ENCODE data around the gene GRIK1. TPM values are rescaled to one million over a fixed set of nuclear protein-coding genes. Genes with fewer than 3 reads are reported as not detected.
"Not testable (repeated sequence)": the region's sequence is repeated elsewhere in the genome, so short reads cannot be mapped to it uniquely, and the experiment has no call there.

The GRIK1 gene
- polyA plus RNA-seq, 1 donor, result 0.39 TPM

DNA sequence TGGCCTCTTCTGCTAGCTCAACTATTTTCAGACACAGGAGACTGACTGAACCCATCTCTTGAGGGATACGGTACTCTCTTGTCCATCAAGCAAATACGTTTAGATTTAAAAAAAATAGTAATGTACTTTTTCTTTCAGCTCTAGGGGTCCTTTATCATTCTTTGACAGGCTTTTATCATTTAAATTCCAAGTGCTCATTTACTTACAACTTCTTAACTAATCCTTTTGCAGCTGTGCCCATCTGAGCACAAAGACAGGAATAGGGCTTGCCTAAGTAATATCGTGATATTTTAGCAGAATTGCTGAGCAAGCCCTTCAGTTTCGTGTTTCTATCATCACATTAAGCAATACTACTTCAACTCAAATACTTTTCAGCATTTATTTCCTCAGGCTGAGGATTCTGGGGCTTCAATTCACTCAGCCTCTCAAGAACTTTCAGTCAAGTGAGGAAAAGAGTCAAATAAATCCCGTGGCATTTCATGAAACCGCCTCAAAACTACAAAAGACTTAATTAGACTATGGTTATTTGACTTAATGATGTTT, 323.5 kb downstream of the GRIK1 start:
- no peak for DNase-seq (ENCODE audit: low read depth)

DNA sequence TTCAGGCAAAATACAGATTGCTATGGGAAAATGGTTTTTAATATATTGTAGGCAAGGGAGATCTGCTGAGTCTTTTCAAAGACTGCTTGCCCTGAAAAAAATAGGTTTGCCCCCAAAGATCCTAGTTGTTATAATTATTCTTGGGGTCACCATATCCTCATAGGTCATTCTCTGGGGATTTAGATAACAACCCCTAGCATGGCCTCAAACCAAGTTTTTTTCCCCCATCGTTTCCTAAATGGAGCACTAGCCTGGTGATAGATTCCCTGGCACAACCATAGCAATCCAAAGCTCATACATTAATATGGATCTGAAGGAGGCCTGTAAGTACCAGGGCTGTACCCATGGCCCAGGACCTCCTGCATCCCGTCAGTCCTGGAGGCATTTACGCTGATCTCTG, 325.9 kb downstream of the GRIK1 start:
- DNase-seq (ENCODE audit: low read depth), result no peak

DNA sequence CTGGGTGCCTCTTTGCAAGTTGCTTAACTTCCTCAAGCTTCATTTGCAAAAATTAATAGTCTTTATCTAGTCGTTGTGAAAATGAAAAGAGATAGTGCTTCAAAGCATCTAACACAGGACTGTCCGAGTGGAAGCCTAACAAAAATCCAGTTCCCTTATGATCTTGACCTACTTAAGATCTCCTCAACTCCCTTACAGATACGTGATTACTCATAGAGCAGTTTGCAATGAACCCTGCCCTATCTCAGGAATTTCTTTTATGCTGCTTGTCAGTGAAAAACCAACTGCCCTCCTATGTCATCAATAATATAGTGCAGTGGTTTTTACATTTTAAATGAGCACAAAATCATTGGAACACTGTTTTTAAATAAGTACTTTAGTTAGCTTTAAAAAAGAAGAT, 326.8 kb downstream of the GRIK1 start:
- no peak for DNase-seq (ENCODE audit: low read depth)

DNA sequence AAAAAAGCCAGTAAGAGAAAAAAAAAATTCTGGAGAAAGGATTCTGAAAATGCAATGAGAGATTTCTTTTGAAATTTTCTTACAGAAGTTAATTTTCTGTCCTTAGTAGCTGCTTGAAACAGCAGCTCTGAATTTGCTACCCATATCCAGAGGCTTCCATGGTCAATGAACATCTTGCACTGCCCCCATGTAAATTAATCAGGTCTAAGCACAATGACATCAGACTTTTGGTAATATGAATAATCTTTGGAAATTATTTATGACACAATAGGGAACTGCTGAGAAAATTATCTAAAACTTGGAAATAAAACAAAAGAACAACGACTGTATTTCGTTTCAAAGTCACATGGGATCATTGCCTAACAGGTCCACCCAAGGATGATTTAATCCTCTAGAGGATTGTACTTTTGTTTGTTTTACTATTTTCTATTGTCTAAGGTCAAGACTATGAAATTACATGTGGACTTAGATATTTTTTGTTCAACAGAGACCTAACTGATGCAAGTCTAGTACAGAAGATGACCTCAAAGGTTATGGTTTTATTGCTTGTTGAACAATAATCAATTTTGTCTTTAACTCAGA, 328.9 kb downstream of the GRIK1 start:
- no peak for DNase-seq (ENCODE audit: low read depth)

DNA sequence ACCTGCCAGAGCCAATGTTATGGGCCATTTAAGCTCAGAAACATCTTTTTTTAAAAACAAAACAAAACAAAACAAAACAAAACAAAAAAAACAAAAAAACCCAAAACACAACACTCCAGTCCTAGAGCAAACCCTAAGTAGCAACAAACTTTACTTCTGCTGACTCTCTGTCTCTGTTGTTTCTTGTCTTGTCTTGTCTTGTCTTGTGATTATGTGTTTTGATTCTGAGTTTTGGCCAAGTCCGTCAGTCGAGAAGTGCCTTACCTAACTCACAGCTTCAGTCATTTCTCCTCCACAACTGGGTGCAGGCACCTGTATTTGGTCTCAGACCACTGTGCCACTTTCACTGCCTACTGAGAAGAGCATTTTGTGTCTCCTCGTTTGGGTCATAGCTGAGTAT, 333.2 kb downstream of the GRIK1 start:
- DNase-seq (ENCODE audit: low read depth), result no peak

DNA sequence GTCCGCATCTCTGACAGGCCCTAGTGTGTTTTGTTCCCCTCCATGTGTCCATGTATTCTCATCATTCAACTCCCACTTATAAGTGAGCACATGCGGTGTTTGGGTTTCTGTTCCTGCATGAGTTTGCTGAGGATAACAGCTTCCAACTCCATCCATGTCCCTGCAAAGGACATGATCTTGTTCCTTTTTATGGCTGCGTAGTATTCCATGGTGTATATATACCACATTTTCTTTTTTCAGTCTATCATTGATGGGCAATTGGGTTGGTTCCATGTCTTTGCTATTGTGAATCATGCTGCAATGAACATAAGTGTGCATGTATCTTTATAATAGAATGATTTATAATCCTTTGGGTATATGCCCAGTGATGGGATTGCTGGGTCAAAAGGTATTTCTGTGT, 334.6 kb downstream of the GRIK1 start:
- not testable (repeated sequence) for DNase-seq (ENCODE audit: low read depth)

DNA sequence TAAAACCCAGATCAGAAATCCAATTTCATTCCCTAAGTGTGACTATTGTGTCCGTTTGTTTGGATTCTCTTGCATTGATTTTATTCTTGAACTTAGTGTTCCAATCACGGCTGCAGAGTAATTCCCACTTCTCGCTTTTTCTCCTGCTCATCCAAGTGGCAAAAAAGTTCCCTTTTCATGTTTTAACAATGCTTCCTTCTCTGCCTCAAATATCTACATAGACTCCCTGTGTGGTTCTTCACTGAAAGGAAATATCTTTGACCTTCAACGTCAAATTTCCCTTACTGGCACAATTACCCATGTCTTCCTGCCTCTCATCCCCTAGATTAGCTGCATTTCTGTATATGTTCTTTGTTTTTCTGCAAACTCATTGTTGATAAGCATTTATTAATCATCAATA, 335.7 kb downstream of the GRIK1 start:
- DNase-seq (ENCODE audit: low read depth), result no peak

DNA sequence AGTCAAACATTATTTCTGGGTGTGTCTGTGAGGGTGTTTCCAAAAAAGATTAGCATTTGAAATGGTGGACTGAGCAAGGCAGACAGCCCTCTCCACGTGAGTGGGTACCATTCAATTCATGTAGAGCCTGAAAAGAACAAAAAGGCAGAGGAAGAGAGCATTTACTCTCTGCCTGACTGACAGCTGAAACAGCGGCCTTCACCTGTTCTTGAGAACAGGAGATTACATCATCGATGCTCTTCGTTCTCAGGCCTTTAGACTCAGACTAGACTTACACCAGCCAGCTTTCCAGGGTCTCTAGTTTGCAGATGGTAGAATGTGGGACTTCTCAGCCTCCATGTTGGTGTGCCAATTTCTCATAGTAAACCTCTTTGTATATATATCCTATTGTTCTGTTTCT, 338.7 kb downstream of the GRIK1 start:
- DNase-seq (ENCODE audit: low read depth), result no peak

DNA sequence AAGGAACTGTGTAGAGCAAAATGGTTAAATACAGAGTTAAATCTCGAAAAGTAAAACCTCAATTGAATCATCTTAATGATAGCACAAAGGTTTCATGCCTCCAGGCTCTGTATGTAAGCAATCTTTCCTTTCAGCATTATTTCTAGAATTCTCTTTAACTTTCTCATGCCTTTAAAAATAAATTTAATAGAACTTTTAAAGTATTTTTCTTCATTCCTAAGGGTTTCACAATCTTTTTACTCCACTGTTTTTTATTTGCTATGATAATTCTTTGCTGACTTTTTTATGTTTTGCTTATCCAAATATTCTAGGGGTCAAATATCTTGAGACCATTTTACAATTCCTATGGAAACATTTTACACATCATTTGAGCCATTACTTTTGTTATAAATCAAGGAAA, 353.1 kb downstream of the GRIK1 start:
- no peak for DNase-seq (ENCODE audit: low read depth)

DNA sequence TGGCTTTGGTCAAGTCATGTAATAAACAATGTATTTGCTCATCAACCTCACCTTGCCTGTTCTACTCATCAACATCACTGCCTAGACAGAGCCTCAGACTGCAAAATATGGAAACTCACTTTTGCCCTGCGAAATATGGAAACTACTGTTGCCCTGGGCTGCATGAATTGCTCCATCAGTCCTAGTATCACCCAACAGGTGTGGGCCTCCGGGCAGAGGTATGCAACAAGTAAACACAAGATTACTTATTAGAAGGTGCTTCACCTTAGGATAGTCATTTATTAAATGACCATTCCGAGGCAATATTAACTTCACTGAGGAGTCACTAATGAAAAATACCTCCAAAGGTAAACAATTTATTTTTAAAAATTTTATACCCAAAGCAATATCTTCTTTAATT, 354.3 kb downstream of the GRIK1 start:
- DNase-seq (ENCODE audit: low read depth), result no peak

DNA sequence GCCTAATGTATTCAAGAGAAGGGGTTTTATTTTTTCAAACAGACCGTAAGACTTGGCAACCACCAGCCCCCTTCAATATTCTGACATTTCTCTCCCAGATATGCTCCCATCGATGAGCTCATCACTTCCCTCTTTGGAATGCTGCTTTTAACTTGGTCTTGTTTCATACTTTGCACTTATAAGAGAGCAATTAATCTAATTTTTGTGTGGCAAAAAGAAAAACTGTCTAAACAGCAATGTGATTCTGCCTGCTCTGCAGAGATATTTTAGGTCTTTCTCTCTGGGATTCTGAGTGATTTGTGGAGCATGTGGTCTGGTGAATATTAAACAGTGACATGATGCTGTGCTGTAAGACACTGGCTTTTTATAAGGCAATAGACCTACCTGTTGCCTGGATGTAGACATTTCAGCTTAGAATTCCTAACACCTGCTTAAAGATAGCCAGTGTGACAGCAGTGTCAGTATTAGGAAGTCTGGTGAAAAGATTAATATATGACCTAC, 356.3 kb downstream of the GRIK1 start:
- no peak for DNase-seq (ENCODE audit: low read depth)

DNA sequence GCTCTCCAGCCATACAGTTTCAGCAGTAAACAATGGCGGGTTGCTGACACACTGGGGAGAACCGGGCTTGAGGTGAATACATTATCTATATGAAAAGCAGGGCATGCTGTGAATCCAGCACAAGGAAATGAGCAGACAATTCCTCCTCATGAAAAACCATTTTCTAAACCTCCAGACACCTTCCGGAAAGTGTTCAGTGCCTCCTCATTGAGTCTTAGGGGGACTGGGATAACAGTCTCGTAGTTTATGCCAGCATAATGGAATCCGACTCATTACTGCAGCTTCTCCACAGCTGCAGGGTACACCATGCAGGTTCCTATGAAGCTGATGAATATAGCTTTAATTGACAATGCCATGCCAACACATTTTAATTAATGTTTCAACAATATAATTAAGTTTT, 356.9 kb downstream of the GRIK1 start:
- no peak for DNase-seq (ENCODE audit: low read depth)

DNA sequence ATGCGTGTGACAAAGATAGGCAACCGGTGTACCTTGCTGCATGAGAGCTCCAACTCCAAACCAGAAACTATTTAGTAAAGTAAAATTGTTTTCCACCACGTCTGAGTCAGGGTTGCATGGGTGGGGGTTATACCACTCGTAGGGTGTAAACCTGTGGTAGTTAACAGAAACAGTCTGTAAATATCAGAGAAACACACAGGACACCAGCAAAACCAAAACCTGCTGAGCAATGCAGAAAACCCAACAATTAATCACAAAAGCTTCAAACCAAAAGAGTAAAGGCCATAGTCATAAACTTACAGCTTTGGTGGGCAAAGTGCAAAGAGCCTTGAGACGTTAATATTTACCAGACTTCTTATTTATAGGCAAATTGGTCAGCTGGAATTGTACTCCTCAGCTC, 358.4 kb downstream of the GRIK1 start:
- DNase-seq (ENCODE audit: low read depth), result no peak

DNA sequence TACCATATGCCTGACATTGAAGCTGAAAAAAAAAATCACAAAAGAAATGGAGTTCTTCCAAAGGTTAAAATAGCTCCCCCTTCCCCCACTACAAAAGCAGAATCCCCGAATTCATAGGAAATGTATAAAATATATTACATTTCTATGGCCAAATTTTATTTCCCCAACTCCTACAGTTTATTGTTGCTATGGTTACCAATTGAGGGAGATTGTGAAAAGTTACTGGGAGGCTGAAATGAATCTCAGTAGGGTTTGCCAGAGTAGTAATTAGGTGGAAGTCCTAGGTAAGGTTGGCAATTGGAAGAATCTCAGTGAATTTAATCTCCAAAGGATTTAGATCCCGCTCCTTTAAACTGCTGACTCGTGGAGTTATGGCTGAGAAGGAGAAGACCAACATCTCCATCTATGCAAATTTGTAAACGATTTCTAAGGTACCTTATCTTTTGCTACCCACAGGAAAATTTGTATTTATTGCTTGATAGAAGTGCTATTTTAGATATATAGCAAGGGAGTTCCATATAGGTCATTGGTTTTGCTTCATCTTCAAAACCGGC, 359.0 kb downstream of the GRIK1 start:
- DNase-seq (ENCODE audit: low read depth), result no peak

DNA sequence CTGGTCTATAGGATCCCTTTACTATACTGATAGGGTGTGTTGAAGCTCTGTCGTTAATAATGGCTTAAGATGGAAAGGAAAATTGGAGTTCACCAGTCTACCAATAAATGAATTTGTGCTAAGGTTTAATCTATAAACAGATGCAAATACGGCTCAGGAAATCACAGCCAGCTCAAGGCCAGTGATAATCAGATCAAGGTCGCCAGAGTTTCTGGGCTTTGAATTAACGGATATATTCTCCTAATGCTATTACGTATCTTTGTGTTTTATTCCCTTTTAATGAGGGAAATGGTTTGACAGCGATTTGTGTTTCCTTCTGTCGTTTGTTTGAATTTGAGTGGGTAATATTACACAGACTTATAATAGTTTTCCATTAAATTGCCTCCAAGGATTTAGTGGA, 361.5 kb downstream of the GRIK1 start:
- no peak for DNase-seq (ENCODE audit: low read depth)

DNA sequence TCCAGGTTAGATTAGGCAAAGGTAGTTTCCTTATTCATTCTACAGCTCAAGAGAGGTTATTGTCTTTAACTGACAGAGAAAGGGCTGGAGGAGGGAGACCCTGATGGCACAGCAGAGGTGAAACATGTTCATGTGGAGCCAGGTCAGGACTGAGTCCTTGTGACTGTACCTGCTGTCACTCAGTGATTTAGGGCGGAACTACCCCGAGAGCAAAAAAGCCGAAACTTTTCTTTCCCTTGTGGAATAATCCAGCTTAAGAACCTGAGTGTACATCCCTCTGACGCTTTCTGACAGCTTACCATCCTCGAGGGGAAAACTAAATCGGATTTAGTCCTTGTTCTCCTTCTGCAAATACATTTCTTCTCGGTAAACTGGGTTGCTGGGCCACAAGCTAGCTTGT, 367.8 kb downstream of the GRIK1 start:
- DNase-seq (ENCODE audit: low read depth), result no peak

DNA sequence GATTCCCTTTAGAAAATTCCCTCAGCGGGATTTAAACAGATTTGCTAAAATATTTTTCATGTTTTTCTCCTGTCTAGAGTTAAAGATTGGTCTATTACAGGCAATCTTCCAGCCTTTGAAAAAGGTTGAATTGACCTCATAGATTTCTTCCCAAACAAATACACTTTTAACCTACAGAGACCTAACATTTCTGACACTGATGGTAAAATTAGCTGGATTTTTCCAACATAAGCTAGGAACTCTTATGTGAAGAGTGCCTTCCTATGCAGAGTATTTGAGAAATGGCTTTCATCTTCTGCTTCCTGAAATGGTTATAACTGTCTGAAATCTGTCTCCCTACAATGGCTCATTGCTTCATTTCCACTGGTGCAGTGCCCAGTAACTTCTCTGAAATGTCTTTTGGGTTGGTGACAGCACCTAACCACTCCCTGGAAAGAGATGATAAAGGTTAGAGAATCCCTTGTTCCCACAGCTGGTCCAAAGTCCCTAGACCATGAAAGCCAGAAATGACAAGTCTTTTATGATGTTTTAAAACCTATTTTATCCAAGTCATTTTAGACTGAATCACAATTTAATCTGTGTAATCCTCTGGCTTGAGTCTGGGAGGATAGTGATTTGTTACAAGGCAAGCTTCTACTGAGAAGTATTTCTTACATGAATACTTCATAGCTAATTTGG, 371.6 kb downstream of the GRIK1 start:
- DNase-seq (ENCODE audit: low read depth), result no peak

DNA sequence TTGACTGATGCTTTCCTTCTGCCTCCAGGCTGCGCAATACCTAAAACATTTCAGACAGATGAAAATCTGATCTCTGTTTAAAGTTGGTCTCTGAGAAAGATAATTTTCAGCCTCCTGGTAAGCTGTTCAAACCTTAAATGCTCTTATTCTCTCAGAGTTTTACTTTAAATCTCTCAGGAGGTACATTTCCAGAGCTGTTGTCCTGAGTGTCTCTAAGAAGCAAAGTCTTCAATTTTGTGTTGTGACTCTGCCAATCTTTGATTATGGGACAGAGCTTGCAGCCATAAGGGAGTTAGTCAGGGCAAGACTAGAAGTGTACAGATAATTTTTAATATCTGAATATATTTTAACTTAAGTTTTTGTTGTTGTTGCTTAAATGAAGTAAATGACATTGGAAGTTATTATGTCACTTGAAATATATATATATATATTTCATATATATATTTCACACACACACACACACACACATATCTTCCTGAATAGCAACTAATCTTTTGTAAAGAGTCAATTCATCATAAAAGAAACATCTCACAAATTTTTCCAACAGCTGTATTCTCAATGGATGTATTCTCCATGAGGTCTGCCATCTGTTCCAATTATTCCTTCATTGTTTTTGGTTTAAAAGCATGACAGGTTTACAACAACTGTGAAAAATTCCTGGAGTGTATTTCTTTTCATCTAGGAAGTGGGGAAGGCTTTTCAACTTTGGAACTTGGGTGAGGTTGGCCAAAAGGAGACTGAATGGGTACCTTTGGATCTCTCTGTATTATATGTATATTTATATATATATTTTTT, 381.7 kb downstream of the GRIK1 start:
- peak; percentile 20 for DNase-seq (ENCODE audit: low read depth)

DNA sequence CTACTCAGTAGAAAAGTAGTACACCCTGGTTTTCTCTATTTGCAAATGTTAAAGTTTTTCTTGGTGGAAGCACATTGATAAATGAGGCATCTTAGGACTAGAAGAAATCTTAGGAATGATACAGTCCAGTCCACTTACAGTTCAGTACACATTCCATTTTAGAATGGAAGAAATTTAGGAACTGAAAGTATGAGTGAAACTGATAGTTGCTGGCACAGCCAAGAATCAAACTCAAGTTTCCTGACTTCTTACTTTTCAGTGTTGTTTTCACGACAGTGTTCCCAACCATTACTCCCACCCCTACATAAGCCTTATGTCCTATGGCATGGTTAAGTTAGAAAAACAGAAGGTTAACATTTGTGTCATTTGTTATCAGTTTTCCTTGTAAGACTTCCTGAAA, 382.6 kb downstream of the GRIK1 start:
- no peak for DNase-seq (ENCODE audit: low read depth)

DNA sequence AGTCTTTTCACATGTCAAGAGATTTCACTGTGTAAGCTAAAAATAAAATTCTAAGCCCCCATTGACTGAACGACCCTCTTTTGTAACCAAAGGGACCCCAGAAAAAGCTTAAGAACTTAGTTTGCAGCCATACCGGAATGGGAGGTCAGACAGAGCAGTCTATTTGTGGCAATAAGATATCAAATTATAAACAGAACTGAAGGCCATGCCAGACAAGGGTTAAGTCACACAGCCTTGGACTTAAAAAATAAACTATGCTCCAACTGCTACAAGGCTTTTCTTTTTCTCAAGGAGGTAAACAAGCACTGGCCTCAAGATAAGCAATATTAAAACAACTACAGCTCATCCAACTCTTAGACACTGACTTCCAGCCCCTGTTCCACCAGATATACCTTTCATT, 384.2 kb downstream of the GRIK1 start:
- no peak for DNase-seq (ENCODE audit: low read depth)

DNA sequence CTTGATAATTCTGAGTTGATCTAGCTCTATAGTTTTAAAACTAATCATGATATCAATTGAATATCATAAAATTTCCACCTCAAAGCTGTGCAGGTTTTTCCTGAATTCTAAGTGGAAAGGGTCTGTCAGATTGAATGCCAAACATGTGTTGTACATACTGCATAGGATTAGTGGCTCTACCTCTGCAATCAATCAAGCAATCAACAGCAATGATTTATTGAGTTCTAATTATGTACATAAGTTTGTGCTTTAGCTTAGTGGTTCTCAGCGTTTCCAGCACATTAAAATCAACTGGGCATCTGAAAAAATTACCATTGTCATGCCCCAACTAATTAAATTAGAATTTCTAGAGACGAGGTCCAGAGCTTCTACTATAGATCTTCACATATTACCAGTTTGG, 389.6 kb downstream of the GRIK1 start:
- DNase-seq (ENCODE audit: low read depth), result no peak

DNA sequence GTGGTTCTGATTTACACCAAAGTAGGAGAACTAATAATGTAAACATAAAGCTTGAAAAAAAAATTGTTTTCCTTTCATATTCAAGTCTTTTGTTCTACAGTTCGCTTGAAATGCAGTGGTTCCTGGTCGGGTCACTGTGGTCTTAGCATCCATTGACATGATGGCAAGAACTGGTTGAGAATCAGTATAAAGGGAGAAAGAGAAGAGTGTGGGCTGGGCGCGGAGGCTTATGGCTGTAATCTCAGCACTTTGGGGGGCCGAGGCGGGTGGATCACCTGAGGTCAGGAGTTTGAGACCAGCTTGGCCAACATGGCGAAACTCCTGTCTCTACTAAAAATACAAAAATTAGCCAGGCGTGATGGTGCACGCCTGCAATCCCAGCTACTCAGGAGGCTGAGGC, 390.2 kb downstream of the GRIK1 start:
- DNase-seq (ENCODE audit: low read depth), result no peak

Data from forelimb muscle (tissue), 1 donor.